ENCODE data around the gene ZNF277.

DNA sequence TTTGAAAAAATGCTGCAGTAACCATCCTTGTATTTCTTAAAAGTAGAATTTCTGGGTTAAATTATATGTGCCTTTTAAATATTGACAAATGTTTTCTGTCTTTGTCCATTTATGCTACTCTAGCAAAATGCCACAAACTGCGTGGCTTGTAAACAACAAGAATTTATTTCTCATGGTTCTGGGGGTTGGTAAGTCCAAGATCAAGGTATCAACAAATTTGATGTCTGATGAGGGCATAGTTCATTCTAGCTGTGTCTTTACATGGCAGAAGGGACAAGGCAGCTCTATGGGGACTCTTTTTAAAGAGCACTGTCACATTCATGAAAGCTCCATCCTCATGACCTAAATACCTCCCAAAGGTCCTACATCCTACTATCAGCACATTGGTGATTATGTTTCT lies 27.7 kb downstream of the ZNF277 start:
- TF ChIP-seq EGR1 (IDR thresholded peaks at IDR 0.05; ENCODE audit: borderline replicate concordance in 1 of 2, low read depth in 2 of 2, low read length in 2 of 2) (no peak), RB1 (IDR thresholded peaks at IDR 0.05; ENCODE audit: borderline replicate concordance) (no peak), POLR2A (IDR thresholded peaks at IDR 0.05; ENCODE audit: low read depth, low read length) (no peak), BMI1 (IDR thresholded peaks at IDR 0.05; ENCODE audit: borderline replicate concordance) (no peak), MTA3 (IDR thresholded peaks at IDR 0.05; ENCODE audit: borderline replicate concordance, low read length) (no peak), CHD4 (IDR thresholded peaks at IDR 0.05) (no peak), TCF7 (IDR thresholded peaks at IDR 0.05; ENCODE audit: borderline replicate concordance) (no peak), NFYB (IDR thresholded peaks at IDR 0.05; ENCODE audit: insufficient read depth, low read depth, low read length) (no peak)
- TF ChIP-seq, protein P1, sequence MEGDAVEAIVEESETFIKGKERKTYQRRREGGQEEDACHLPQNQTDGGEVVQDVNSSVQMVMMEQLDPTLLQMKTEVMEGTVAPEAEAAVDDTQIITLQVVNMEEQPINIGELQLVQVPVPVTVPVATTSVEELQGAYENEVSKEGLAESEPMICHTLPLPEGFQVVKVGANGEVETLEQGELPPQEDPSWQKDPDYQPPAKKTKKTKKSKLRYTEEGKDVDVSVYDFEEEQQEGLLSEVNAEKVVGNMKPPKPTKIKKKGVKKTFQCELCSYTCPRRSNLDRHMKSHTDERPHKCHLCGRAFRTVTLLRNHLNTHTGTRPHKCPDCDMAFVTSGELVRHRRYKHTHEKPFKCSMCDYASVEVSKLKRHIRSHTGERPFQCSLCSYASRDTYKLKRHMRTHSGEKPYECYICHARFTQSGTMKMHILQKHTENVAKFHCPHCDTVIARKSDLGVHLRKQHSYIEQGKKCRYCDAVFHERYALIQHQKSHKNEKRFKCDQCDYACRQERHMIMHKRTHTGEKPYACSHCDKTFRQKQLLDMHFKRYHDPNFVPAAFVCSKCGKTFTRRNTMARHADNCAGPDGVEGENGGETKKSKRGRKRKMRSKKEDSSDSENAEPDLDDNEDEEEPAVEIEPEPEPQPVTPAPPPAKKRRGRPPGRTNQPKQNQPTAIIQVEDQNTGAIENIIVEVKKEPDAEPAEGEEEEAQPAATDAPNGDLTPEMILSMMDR (IDR thresholded peaks at IDR 0.05 in 2 of 3, conservative IDR thresholded peaks at IDR 0.05 in 1 of 3; ENCODE audit: control insufficient read depth in 2 of 3, extremely low read depth in 1 of 3, insufficient read depth in 1 of 3, low read depth in 3 of 3, low read length in 3 of 3), result no peak
- TF ChIP-seq, protein P2, sequence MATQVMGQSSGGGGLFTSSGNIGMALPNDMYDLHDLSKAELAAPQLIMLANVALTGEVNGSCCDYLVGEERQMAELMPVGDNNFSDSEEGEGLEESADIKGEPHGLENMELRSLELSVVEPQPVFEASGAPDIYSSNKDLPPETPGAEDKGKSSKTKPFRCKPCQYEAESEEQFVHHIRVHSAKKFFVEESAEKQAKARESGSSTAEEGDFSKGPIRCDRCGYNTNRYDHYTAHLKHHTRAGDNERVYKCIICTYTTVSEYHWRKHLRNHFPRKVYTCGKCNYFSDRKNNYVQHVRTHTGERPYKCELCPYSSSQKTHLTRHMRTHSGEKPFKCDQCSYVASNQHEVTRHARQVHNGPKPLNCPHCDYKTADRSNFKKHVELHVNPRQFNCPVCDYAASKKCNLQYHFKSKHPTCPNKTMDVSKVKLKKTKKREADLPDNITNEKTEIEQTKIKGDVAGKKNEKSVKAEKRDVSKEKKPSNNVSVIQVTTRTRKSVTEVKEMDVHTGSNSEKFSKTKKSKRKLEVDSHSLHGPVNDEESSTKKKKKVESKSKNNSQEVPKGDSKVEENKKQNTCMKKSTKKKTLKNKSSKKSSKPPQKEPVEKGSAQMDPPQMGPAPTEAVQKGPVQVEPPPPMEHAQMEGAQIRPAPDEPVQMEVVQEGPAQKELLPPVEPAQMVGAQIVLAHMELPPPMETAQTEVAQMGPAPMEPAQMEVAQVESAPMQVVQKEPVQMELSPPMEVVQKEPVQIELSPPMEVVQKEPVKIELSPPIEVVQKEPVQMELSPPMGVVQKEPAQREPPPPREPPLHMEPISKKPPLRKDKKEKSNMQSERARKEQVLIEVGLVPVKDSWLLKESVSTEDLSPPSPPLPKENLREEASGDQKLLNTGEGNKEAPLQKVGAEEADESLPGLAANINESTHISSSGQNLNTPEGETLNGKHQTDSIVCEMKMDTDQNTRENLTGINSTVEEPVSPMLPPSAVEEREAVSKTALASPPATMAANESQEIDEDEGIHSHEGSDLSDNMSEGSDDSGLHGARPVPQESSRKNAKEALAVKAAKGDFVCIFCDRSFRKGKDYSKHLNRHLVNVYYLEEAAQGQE (IDR thresholded peaks at IDR 0.05; ENCODE audit: low read depth, low read length), result no peak
